DND-41 (cell line): Measurements from ENCODE around the gene PIK3IP1.

Experiments used
- EZH2 ChIP-seq: IDR thresholded peaks from 3 replicates; pipeline ENCODE4 v1.6.1; 2012; ENCODE audit warnings: borderline replicate concordance, low read depth, mild to moderate bottlenecking, moderate library complexity, low read length, inconsistent platforms; ENCODE audit not compliant: severe bottlenecking
- TF ChIP-seq, protein P1 (sequence below): IDR thresholded peaks from 2 replicates; pipeline ENCODE4 v1.5.1; 2012; ENCODE audit warnings: borderline replicate concordance, low read length, moderate library complexity, mild to moderate bottlenecking; ENCODE audit not compliant: poor library complexity, severe bottlenecking; ENCODE audit errors: extremely low read depth

DNA sequence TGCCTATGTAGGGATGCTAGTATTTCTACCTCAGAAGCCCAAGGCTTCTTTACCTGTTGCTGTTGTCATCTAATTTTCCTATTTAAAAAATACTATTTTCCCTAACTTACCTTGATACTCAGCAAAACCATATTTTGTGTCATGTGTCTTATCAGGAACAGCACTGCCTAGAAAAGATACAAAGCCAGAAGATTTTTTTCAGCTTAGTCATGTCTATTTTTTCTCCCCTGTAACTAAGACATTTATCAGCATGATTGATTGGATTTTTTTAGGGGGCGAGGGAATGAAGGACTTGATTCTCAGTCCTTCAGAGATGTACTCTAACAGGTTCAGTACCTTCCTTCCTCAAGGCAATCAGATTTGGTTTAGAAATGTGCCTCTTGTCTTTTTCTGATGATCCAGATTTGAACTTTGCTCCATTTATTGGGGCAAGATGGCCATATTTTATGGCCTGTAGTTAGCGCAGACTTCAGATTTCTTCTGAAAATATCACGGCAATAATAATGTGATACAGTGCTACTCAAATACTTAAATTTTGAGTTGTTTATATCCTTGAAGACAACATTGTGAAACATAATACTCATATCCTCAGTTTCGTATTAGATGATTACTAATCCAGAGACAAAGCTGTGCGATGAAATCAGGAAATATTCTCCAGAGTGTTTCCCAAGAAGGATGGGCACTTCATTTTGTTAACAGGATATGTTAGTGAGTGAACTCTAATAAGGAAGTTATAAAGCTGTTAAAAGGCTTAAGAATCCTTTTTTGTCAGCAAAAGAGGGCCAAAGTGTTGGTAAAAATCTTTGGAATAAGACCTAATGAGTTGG is 3.8 kb upstream of the PIK3IP1 start:
- TF ChIP-seq, protein P1, sequence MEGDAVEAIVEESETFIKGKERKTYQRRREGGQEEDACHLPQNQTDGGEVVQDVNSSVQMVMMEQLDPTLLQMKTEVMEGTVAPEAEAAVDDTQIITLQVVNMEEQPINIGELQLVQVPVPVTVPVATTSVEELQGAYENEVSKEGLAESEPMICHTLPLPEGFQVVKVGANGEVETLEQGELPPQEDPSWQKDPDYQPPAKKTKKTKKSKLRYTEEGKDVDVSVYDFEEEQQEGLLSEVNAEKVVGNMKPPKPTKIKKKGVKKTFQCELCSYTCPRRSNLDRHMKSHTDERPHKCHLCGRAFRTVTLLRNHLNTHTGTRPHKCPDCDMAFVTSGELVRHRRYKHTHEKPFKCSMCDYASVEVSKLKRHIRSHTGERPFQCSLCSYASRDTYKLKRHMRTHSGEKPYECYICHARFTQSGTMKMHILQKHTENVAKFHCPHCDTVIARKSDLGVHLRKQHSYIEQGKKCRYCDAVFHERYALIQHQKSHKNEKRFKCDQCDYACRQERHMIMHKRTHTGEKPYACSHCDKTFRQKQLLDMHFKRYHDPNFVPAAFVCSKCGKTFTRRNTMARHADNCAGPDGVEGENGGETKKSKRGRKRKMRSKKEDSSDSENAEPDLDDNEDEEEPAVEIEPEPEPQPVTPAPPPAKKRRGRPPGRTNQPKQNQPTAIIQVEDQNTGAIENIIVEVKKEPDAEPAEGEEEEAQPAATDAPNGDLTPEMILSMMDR, result no peak
- no peak for TF ChIP-seq EZH2
